ENCODE data around the gene RIPPLY2. TPM values are rescaled to one million over a fixed set of nuclear protein-coding genes. Genes with fewer than 3 reads are reported as not detected.

The RIPPLY2 gene
- polyA plus RNA-seq, 1 of the 3 experiments (the other 2 are of a cell fraction) = 0.33 TPM

GRCh38 chr6:83889621-83890020, 36.5 kb downstream of the RIPPLY2 start:
- H3K36me3 ChIP-seq (replicated peaks in 1 of 2; ENCODE audit: control insufficient read depth in 1 of 2, insufficient read depth in 2 of 2, low read length in 1 of 2) = no peaks in the 10 kb centered on the region
- no peaks in the 10 kb centered on the region for H4K20me1 ChIP-seq (ENCODE audit: insufficient read depth)
- H3F3A ChIP-seq (replicated peaks; ENCODE audit: insufficient read depth) = no peaks in the 10 kb centered on the region
- H3K4me1 ChIP-seq (ENCODE audit: control insufficient read depth in 1 of 2, insufficient read depth in 2 of 2, low read depth in 1 of 2, low read length in 1 of 2) = no peaks in the 10 kb centered on the region; a peak in 1 of 4 replicates
- ChIA-PET CTCF (interaction anchor here (1.0 to 1.5 kb wide), 2 partner anchors 146 to 331 kb away, joined by 3 to 6 read pairs; no protein-coding TSS in a partner anchor), POLR2A (no interaction called here)
- H2AFZ ChIP-seq (ENCODE audit: low read depth) = no peak overlapping the region
- H3K79me2 ChIP-seq (ENCODE audit: insufficient read depth) = no peaks in the 10 kb centered on the region
- H3K27me3 ChIP-seq (ENCODE audit: insufficient read depth) = no peaks in the 10 kb centered on the region
- no peaks in the 10 kb centered on the region for H3K9me3 ChIP-seq
- H3K9me2 ChIP-seq = no peaks in the 10 kb centered on the region
- H3K4me2 ChIP-seq = no peak overlapping the region
- no peak overlapping the region for H3K27ac ChIP-seq (ENCODE audit: low read depth in 2 of 2, low read length in 1 of 2)
- no peak for TF ChIP-seq TEAD4 (IDR thresholded peaks at IDR 0.05; ENCODE audit: borderline replicate concordance, insufficient read depth)
- TF ChIP-seq SIN3A (IDR thresholded peaks at IDR 0.05; ENCODE audit: borderline replicate concordance, low read depth, low read length) = no peak
- no peak for TF ChIP-seq RXRA (IDR thresholded peaks at IDR 0.05; ENCODE audit: borderline replicate concordance, low read depth)
- no peak for TF ChIP-seq ELF1 (IDR thresholded peaks at IDR 0.05)
- no peak for TF ChIP-seq FOXJ3 (CRISPR knock-in tag; IDR thresholded peaks at IDR 0.05)
- H3K4me3 ChIP-seq (ENCODE audit: low read depth in 2 of 2, low read length in 1 of 2) = no peak overlapping the region
- no peak for DNase-seq
- no peak overlapping the region for H3K9ac ChIP-seq
- WGBS (ENCODE audit: low lambda C conversion rate) = 94% methylated on average over 1 of the region's 1 CpG

- Histone ChIP-seq H3K36me3 (replicated peaks in 1 of 2; ENCODE audit: control insufficient read depth in 1 of 2, insufficient read depth in 2 of 2, low read length in 1 of 2) (no peaks in the 10 kb centered on the region), H3K9ac (no peak overlapping the region), H3K4me2 (no peak overlapping the region), H3K4me3 (ENCODE audit: low read depth in 2 of 2, low read length in 1 of 2) (no peak overlapping the region), H3K79me2 (ENCODE audit: insufficient read depth) (no peaks in the 10 kb centered on the region), H3F3A (replicated peaks; ENCODE audit: insufficient read depth) (no peaks in the 10 kb centered on the region), H3K27ac (ENCODE audit: low read depth in 2 of 2, low read length in 1 of 2) (no peak overlapping the region), H4K20me1 (ENCODE audit: insufficient read depth) (no peaks in the 10 kb centered on the region), H3K27me3 (ENCODE audit: insufficient read depth) (no peaks in the 10 kb centered on the region), H2AFZ (ENCODE audit: low read depth) (no peak overlapping the region), H3K9me2 (no peaks in the 10 kb centered on the region), H3K9me3 (no peaks in the 10 kb centered on the region), H3K4me1 (ENCODE audit: control insufficient read depth in 1 of 2, insufficient read depth in 2 of 2, low read depth in 1 of 2, low read length in 1 of 2) (no peaks in the 10 kb centered on the region; a peak in 1 of 4 replicates)
- ChIA-PET CTCF (no interaction called here), POLR2A (no interaction called here)
- DNase-seq = no peak
- WGBS (ENCODE audit: low lambda C conversion rate) = 83% methylated on average over 4 of the region's 4 CpGs
- no peak for TF ChIP-seq IRF3 (IDR thresholded peaks at IDR 0.05; ENCODE audit: low read depth, low read length)
Measured at GRCh38 chr6:83890520-83890919, 37.4 kb downstream of the RIPPLY2 start.

GRCh38 chr6:83891586-83891985, 38.4 kb downstream of the RIPPLY2 start:
- H3K4me2 ChIP-seq = no peak overlapping the region
- TF ChIP-seq USF2 (IDR thresholded peaks at IDR 0.05; ENCODE audit: borderline replicate concordance, low read depth, low read length) = no peak
- H3K27ac ChIP-seq (ENCODE audit: low read depth in 2 of 2, low read length in 1 of 2) = no peak overlapping the region
- H3K27me3 ChIP-seq (ENCODE audit: insufficient read depth) = no peaks in the 10 kb centered on the region
- no peaks in the 10 kb centered on the region for H4K20me1 ChIP-seq (ENCODE audit: insufficient read depth)
- H3K9ac ChIP-seq = no peak overlapping the region
- DNase-seq = no peak
- no peak overlapping the region for H3K4me3 ChIP-seq (ENCODE audit: low read depth in 2 of 2, low read length in 1 of 2)
- no peaks in the 10 kb centered on the region for H3K9me3 ChIP-seq
- no peaks in the 10 kb centered on the region; a peak in 1 of 4 replicates for H3K4me1 ChIP-seq (ENCODE audit: control insufficient read depth in 1 of 2, insufficient read depth in 2 of 2, low read depth in 1 of 2, low read length in 1 of 2)
- POLR2A ChIA-PET = no interaction called here
- H3K9me2 ChIP-seq = no peaks in the 10 kb centered on the region
- no peaks in the 10 kb centered on the region for H3F3A ChIP-seq (replicated peaks; ENCODE audit: insufficient read depth)
- H3K36me3 ChIP-seq (replicated peaks in 1 of 2; ENCODE audit: control insufficient read depth in 1 of 2, insufficient read depth in 2 of 2, low read length in 1 of 2) = no peaks in the 10 kb centered on the region
- CTCF ChIA-PET = interaction anchor here (1.0 to 1.4 kb wide), 2 partner anchors 19 to 329 kb away, joined by 3 to 5 read pairs; no protein-coding TSS in a partner anchor
- H3K79me2 ChIP-seq (ENCODE audit: insufficient read depth) = peaks cover 6% of the 10 kb centered on the region; the same call in 1 of the 2 replicates
- 95% methylated on average over 4 of the region's 4 CpGs for WGBS (ENCODE audit: low lambda C conversion rate)
- H2AFZ ChIP-seq (ENCODE audit: low read depth) = no peak overlapping the region
